TTC549 (cell line): ENCODE results near the gene ABHD15.

ENCODE experiments used
- FAIRE-seq: peaks from 2 replicates; lab custom pipeline; 2012; peaks lifted over from hg19 to GRCh38; lab: Jason Lieb, UNC

The ABHD15 gene

DNA sequence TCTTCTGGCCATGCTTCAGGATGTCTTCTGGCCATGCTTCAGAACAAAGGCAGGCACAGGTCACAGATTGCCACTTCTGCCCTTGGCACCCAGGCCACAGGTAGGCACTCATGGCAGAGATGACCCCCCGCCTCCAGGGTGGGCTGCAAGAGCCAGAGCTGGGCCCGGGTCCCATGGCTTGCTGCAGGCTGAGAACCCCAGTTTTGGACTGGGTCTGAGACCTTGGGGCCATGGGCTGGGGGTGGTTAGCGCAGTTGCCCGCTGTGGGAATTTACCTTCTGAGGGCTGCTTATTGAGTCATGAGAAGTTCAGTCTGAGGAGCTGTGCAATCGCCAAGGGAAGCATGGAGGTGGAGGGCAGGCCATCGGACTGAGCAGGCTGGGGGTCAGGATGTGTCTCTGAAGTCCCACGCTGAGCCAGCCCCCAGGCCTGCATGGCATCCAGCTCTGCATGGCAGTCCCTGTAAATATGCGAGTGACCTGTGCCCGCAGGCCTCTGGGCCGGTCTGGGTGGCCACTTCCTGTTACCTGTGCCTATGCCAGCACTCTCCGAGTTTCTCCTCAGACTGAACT, 27.8 kb upstream of the ABHD15 start:
- FAIRE-seq = no peak

DNA sequence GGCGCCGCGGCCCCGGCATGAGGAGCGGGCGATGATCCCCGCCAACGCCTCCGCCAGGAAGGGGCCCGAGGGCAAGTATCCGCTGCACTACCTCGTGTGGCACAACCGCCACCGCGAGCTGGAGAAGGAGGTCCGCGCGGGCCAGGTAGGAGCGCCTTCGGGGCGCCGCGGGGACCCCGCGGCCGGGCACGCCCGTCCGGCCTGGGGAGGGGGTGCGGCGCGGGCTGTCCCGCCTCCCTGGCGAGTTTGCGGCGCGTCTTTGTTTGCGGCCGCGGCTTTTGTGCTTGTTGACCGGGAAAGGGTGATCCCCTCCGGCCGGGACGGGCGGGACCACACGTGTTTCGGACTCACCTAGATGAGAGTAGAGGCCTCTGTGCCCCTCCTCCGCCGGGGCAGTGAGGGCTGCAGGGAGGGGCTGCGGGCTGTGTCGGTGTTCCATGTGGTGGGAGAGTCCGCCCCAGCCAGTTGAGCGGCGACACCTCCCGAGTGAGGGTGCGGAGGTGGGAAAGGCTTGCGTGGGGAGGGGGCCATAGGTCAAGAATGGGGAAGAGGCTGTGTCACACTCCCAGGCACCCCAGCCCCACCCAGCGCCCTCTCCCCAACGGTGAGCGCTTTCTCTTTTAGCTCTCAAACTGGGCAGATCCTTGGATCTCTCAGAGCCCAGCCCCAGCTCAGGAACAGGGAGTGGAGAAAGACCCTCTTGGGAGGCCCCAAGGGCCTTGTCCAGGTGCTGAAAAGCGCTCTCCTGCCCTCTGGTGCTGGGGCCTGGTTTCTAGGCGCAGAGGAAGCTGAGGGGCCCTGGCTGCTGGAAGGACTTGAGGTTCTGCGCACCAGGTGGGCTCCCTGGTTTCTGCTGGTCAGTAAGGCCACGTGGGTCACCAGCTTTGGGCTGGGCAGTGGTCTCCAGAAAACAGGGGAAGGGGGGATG, 27.0 kb upstream of the ABHD15 start:
- no peak for FAIRE-seq

DNA sequence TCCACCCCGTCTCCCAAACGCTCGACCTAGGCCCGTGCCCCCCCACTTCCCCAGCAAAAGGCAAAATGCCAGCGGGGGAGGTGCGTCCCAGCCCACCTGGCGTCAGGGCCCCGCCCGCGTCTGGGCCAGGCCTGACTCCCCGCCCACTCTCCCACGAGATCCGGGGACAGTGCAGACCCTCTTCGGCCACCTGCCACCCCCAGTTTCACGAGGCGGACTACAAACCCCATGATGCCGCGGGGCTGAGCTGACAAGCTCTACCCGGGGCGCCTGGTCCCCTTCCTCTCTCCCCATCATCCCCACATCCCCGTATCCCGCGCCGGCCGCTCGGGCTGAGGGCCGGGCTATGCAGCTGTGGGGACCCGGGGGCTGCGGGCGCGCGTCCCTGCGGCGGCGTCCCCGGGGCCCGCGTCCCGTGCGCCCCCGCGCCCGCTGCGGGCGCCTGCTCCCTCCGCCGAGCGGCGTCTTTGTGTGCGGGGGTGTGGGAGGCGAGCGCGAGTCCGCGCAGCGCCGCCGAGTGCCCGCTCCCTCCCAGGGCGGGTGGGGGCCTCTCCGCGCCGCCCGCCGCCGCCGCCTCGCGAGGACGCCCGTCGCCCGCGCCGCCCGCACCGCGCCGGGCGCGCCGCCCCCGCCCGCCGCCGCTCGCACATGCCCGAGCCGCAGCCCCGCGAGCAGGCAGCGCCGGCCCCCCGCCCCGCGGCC, 26.2 kb upstream of the ABHD15 start, which contains the start of gene ANKRD13B:
TSS of gene ANKRD13B (plus strand) at position 283 of the 702 bp plus-strand sequence. CDS start 490 bp downstream, outside the sequence.
- no peak for FAIRE-seq

DNA sequence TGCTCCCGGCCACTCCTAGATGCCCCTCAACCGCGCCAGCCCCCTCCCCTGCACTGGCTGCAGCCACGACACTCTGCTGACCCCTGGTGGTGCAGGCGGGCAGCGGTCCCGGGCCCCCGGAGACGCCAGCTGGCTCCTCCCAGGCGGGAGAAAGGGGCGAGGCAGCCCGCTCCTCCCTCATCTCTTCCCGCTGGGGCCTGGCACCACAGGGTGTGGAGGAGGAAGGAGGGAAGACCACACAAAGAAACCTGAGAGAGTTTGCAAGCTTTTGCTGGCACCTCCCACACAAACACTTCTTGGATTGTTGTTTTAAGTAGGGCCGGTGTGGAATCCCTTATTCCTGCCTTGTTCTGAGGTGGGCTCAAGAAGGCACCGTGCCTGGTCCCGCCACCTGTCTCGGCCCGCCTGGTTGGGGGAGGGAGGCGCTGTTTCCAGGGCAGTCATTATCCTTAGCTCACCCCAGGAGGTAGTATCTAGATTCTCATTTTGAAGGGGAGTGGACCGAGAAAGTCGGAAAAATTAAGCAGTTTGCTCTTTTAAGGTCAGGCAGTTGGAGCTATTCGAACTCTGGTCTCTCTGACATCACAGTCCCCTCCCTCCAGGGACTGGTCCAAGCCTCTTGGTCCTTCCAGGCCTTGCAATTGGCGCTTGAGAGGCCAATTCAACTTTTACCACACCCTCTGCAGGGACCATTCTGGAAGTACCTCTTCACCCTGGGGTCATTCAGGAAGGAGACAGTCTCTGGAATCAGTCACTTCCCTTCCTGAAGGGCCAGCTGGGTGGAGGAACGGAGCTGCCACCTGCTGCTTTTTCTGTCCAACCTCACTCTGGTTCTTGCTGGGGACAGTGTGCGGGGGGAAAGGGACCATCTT, 25.1 kb upstream of the ABHD15 start:
- FAIRE-seq = peak; percentile 63

DNA sequence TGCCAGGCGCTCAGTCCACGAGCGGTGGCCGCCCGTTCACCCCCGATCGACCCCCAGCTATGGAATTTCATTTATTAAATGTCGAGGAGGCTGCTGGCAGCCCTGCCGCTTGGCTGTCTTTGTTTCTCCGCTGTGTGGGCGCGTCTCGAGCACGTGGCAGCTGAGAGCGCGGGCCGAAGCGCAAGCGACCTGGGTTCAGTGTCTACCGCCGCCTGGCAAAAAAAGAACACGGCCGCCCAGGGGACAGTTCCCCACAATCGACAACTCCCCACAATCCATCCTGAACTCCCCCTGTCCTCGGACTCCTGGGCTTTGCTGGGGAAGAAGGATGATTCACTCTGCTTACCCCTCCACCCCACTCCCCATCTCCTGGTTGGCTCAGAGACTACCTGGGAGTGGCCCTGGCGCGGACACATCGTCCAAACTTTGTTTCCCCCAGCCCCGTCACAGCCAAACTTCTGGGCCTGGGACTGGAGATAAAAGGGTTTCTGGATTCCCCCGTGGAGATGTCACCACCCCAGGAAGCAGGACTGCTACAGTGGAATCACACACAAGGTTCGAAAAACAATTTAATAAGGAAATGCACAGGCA, 24.4 kb upstream of the ABHD15 start:
- FAIRE-seq = no peak

DNA sequence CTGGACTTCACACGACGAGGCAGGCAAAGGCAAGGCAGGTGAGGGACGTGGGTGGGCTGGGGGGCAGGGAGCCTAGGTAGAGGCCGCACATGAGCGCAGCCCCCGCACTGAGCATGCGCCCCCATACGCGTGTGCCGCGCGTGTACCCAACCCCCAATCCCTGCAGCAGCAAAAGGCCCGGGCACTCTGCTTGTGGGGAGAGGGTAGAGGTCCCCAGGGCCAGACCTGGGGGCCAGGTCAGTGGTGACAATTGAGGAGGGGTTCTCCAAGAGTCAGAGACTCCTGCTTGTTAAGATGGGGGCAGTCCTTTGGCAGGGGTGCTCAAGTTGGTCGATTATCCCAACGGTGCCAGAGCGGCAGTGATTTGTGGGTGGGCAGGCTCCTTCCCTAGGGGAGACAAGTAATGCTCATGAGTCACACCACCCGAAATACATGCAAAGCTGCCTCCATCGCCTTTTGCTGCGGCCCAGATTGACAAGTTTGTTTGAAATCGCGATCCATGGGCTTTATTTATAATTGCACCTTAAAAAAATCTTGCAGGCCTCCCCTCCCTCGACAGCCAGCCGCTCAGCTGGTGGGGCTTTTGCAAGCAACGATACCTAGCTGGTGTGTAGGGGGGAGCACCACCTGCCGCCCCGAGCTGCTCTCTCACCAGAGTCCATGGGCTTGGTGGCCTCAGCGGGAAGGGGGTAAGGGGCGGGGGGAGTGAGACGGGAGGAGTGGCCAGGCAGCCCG, 23.7 kb upstream of the ABHD15 start:
- FAIRE-seq = no peak

DNA sequence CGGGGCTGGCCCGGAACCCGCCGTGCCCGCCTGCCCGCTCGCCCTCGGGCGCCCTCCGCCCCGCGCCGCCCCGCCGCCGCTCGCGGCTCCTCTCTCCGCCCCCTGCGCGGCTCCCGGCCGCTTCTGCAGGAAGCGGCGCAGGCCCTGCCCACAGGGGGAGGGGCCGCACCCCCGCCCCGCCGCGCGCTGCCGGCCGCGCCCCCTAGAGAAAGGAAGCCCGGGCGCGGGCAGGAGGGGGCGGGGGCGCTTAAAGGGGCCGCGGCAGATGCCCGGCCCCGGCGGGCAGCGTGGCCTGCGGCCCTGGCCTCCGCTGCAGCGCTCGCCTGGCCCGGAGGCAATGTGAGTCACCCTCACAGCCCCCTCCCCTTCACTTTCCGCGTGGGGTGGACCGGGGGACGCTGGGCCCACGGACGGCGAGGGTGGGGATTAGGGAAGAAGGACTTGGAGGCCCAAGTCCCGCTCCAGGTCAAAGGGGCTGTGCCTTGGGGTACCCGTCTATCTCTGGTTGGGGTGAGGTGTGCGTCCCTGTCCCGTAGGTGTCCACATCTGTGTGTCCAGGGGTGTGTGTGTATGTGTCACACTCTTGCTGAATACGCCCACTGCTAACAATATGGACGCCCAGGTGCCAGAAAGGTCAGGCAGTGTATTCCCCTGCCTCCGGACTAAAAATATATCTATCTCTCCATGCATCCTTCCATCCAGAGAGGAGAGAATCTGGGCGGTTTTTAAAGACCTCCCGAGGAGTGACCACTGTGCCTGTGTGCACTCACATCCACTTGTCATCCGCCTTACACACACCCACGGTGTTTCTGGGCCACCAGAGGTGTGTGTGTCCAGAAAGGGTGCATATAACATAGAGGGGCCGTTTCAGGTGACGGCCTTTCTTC, 22.9 kb upstream of the ABHD15 start, which contains the start of gene GIT1:
TSS of gene GIT1 (minus strand) at position 125 of the 887 bp plus-strand sequence. CDS start 270 bp downstream, outside the sequence.
- no peak for FAIRE-seq

DNA sequence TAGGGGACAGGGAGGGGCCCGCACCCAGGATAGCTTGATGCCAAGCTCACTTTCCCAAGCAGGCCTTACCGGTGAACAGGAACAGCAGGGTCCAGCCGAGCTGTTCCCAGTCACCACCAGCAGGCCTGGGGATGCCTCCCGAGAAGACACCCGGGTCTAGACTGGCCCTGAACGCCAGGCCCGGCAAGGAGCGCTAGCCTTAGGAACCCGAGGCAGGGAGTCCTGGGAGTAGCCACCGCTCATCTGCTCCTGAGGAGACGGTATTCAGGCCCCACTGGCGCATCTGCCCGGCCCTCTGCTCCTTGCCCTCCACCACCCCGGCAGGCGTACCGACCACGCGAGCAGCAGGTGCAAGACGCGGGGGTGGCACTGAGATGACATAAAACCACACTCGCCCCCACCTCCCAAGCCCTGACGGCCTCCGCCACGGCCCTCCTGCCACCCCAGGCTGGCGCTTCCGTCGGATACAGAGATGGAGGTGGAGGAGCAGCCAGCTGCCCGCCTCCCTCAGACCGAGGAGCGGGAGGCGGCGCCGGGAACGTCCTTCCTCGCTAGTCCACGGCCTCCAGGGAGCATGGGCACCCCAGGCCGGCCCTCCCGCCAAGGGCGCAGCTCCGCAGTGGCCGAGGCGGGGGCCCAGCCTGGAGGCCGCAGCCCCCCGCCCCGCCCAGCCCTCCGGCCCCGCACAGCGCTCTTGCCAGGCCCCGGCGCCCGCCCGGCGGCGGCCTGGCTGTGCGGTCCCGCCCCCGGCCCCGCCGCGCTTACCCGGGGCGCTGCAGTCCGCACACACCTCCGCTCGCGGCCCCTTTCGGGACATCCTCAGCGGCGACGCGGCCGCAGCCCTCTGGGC, 21.9 kb upstream of the ABHD15 start:
- FAIRE-seq = no peak

DNA sequence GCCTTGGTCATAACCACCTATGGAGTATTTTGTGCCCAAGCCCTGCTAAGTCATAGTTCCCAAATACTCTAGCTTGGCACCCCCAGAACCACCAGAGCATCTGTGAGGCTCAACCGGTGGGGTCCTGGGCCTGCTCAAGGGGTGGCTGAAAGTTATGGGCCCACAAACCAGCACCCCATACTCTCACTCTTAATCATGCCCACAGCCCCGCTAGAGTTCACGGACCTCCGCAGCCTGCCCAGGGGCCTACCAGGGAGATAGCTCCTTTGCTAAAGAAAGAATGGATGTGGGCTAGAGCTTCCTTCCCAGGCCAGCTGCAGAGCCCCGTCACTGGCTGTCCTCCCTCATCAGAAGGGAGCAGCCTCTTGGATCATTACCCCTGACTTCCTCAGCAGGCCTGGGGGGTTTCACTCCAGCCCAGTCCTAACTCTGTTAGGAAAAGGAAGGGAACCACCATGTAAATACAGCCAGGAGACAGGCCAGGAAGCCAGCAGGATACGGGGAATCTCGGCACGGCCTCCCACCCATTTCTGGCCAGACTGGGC, 21.3 kb upstream of the ABHD15 start:
- FAIRE-seq = no peak

DNA sequence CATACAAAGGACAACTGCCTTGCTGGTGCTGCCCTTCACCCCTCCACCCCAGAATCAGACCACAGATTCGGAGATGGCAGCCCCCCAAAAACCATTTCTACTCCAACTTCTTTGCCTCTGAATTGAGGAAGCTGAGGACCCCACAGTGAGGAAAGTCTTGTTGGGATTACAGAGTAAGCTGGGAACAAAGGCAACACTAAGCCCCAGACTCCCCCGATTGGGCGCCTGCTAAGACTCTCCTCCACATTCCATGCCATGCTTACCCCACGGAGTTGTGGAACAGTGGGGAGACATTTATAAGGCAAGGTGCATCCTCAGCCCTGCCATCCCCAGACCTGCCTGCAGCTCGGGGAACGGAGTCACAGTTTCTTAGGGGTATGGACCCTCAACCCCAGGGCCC, 20.8 kb upstream of the ABHD15 start:
- no peak for FAIRE-seq

DNA sequence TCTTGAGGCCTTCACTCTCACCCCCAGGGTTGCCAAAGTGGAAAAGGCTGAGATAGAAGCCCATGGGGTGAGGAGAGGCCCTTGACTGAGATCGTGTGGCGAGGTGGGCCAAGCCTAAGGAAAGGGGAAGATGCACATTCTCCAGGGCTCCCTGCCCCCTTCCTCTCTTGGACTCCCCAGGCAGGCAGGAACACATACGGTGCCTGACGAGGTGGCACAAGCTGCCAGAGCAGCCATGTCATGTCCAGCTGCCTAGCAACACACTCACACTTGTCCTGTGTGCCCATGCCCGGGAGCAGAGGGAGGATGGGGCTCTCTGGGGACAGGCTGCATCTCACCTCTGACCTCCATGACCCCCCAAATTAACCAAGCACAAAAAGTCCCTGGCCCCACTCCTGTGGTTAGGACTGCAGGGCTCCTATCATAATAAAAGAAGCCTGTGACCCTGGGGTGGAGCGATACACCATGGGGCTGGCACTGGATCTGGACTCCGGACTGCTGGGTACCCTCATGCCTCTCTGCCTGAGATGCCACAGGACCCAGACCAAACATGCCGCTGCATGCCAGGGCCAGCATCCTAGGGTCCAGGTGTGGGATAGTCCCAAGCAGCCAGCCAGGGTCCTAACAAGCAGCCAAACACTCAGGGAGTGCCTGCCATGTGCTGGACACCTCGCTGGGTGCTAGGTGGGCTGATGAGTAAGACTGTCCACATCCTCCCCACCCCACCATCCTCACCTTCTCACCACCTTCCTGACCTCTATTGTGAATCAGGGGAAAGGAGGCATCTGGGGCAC, 20.0 kb upstream of the ABHD15 start:
- no peak for FAIRE-seq

DNA sequence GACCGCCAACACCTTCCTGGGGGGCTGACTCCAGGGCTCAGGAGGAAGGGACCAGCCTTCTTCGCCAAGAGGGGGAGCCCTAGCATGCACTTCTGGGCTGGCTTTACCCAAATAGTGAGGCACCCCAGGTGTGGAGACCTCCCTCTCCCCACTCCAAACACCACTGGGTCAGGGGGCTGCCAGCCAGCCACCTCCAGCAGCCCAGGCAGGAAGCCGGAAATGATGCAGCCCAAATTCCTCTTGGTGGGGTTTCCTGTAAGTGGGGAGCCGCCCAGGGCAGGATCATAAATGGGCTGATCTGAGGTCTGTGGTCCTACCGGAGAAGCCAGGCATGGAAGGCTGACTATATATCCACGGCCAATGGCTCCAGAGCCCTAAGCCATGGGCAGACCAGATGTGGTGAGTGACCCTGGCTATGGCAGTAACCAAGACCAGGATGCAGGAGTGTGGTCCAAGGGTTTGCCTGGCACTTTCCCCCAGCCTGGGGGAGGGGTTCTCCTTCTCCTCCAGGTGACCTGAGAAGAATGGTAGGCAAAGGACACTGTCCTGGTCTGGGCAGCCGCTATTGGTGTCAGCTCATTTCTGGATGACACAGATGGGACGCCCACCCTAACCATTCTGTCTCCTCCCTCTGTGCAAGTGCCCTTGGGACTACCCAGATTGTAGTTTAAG, 18.4 kb upstream of the ABHD15 start:
- no peak for FAIRE-seq

DNA sequence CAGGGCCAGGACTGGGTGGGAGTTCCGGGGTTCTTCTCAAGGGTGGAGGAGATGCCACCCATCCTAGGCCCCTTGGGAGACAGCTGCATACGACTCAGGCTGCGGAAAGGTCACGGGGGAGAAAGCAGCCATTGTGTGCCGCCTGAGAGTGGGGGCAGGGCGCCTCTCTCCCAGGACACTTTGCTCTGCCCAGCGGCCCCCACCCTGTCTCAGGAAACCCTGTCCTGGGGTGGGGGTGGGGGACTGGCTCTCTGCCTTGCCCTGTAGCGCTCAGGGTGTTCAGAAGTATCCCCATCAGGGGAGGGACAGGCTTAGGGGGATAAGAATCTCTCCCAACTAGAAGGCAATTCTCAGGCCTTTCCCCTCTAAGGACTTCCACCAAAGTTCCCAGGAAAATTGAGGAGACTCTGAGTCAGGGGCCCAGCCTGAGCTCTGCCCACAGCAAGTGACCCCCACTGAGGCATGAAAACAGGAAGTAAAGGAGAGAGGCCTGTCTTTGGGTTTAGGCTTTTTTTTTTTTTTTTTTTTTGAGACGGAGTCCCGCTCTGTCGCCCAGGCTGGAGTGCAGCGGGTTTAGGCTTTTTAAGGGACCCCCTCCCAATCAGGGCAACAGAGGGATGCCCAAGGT, 17.7 kb upstream of the ABHD15 start:
- FAIRE-seq = no peak

DNA sequence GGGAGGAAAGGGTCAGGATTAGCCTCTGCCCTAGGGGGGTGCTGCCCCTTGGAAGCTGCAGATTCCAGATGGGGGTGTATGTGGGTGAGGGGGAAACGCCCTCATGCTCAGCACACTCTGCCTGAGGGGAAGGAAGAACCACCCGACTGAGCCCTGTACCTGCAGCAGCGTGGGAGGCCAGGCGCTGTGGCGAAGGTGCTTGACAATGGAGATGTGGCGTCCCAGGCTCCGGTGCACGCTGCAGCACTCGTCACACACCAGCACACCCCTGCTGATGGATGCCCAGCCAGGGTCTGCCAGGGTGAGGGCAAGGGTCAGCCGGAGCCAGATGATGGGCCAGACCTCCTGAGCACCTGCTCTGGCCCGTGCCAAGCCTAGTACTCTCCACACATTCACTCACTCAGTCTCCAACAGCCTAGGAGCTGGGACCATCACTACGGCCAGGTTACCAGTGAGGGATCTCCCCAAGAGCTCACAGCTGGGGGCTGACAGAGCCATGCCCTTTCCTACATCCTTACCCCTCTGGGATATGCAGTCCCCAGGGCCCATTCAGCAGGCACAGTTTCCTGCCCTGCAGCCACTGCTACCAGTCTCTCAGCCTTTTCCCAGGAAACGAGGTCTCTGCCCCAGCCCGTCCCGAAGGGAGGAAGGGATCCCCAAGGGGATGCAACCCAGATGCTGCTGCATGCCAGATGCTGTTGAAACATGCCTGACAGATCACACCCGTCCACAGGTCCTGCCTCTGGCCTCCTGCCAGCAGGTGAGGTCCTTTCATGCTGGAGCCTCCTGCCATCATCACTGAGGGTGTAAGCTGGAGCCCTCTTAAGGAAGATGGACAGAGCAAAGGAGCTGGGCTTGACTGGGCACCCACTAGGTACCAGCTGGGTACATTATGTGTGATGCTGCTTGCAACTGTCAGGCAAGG, 16.7 kb upstream of the ABHD15 start:
- FAIRE-seq = no peak

DNA sequence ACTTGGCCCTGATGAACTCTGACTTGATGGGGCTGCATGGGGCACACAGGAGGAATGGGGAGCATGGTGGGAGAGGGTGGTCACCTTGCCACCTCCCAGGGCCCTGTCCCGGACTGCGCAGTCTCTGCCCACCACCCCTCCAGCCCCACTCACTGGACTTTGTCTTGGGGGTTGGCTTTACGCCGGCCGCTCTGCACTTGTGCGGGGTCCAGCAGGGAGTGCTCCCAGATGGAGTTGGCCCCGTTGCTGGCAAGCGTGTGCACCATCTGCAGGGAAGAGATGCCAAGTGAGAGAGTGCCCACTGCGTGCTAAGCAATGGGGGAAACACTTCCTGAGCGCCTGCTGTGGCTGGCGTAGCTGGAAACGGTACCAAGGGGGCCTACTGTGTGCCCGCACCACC, 15.9 kb upstream of the ABHD15 start:
- FAIRE-seq = no peak
